DOHH2 (cell line): ENCODE measurements around the gene ZNF414.

Experiments
- EZH2phosphoT487 ChIP-seq: fragments of 200-600 bp; sonication (generic); IDR thresholded peaks from 2 replicates; pipeline ENCODE4 v1.6.1; 2017; ENCODE audit warnings: borderline replicate concordance, mild to moderate bottlenecking, antibody characterized with exemption, low read length, moderate library complexity, mixed read lengths
- TF ChIP-seq, protein P1 (sequence below): fragments of 200-600 bp; sonication (generic); IDR thresholded peaks from one replicate; pipeline ENCODE4 v1.5.1; 2014; ENCODE audit warnings: antibody characterized with exemption, mild to moderate bottlenecking, low read depth, low read length; ENCODE audit not compliant: poor library complexity, severe bottlenecking

DNA sequence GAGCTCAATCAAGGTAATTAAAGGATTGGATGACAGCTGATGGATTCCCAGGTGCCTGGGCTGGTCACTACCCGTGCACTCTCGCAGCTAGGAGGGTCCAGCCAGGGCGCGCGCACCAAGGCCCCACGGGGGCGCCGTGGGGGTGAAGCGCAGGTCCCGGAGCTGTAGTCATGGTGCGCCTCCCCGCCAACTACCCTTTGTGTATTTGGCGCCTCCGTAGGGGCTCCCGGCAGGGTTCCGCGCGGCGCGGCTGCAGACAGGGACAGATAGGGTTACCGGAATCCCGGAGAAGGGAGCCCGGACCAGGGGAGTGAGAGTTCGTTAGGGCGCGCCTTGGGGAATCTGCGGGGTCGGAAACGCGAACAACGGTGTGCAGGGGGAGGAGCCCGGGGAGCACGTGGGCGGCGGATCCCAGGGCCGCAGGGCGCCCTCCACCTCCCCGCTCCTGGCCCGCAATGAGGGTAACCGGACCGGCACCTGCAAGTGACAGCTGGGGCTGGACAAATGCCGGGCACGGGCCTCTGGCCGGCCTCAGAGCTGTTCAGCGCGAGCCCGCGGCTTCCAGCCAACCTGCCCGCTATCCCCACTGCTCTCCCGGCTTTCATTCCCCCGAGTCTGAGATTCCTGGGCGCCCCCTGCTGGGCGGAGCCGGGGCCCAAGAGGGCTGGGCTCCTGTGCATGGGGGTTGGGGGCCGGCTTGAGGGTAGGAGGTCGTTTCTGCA, 8.1 kb downstream of the ZNF414 start:
- no peak for TF ChIP-seq EZH2phosphoT487
- TF ChIP-seq, protein P1, sequence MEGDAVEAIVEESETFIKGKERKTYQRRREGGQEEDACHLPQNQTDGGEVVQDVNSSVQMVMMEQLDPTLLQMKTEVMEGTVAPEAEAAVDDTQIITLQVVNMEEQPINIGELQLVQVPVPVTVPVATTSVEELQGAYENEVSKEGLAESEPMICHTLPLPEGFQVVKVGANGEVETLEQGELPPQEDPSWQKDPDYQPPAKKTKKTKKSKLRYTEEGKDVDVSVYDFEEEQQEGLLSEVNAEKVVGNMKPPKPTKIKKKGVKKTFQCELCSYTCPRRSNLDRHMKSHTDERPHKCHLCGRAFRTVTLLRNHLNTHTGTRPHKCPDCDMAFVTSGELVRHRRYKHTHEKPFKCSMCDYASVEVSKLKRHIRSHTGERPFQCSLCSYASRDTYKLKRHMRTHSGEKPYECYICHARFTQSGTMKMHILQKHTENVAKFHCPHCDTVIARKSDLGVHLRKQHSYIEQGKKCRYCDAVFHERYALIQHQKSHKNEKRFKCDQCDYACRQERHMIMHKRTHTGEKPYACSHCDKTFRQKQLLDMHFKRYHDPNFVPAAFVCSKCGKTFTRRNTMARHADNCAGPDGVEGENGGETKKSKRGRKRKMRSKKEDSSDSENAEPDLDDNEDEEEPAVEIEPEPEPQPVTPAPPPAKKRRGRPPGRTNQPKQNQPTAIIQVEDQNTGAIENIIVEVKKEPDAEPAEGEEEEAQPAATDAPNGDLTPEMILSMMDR: peak; percentile 96
